WTC11 (cell line): ENCODE measurements around the gene CATSPERZ.

ENCODE experiments used
- ATF1 ChIP-seq: sonication (generic); formaldehyde crosslinking; IDR thresholded peaks from 2 replicates; pipeline ENCODE4 v1.8.1; 2023; ENCODE audit warnings: mild to moderate bottlenecking, moderate library complexity, missing genetic modification reagents
- JUN ChIP-seq: sonication (generic); formaldehyde crosslinking; IDR thresholded peaks from 2 replicates; pipeline ENCODE4 v1.8.0; 2023; ENCODE audit warnings: mild to moderate bottlenecking, missing genetic modification reagents
- ZNF138 ChIP-seq: sonication (generic); formaldehyde crosslinking; conservative IDR thresholded peaks from 2 replicates; pipeline ENCODE4 v1.8.1; 2022; ENCODE audit warnings: mild to moderate bottlenecking, moderate library complexity, missing genetic modification reagents
- TF ChIP-seq, protein P1 (sequence below): sonication (generic); formaldehyde crosslinking; IDR thresholded peaks from 2 replicates; pipeline ENCODE4 v1.8.0; 2022; ENCODE audit warnings: mild to moderate bottlenecking, missing genetic modification reagents
- TF ChIP-seq, protein P2 (sequence below): fragments of 200-600 bp; IDR thresholded peaks from 2 replicates; pipeline ENCODE4 v1.8.0; 2022; ENCODE audit warnings: antibody characterized with exemption
- TF ChIP-seq, protein P3 (sequence below): sonication (generic); formaldehyde crosslinking; IDR thresholded peaks from 2 replicates; pipeline ENCODE4 v1.8.1; 2022; ENCODE audit warnings: low read depth, missing genetic modification reagents, borderline replicate concordance
- TF ChIP-seq, protein P4 (sequence below): sonication (generic); formaldehyde crosslinking; IDR thresholded peaks from 2 replicates; pipeline ENCODE4 v1.8.0; 2023; ENCODE audit warnings: missing genetic modification reagents, mild to moderate bottlenecking, borderline replicate concordance

DNA sequence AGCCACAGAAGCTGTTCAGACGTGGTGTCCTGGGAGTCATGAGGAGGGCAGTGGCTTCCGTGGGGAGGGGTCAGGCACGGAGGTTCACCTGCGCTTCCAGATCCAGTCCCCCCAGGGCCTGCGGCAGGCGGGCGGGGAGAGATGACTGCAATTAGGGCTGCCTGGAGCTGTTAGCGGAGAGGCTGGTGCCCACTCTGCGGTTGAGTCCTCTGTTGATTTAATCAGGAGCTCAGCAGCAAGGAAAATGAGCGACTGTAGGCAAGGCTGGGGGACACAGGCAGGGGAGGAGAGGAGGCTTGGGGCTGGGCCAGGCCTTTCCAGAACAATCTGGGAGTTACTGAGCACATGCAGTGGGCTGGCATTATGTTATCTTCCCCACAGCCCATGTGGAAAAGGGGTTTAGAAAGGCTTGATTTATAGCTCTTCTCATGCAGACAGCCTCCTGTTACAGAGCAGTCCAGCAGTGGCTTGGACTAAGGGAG is 35.7 kb upstream of the CATSPERZ start:
- TF ChIP-seq, protein P1, sequence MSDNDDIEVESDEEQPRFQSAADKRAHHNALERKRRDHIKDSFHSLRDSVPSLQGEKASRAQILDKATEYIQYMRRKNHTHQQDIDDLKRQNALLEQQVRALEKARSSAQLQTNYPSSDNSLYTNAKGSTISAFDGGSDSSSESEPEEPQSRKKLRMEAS (CRISPR knock-in tag): no peak
- TF ChIP-seq, protein P2, sequence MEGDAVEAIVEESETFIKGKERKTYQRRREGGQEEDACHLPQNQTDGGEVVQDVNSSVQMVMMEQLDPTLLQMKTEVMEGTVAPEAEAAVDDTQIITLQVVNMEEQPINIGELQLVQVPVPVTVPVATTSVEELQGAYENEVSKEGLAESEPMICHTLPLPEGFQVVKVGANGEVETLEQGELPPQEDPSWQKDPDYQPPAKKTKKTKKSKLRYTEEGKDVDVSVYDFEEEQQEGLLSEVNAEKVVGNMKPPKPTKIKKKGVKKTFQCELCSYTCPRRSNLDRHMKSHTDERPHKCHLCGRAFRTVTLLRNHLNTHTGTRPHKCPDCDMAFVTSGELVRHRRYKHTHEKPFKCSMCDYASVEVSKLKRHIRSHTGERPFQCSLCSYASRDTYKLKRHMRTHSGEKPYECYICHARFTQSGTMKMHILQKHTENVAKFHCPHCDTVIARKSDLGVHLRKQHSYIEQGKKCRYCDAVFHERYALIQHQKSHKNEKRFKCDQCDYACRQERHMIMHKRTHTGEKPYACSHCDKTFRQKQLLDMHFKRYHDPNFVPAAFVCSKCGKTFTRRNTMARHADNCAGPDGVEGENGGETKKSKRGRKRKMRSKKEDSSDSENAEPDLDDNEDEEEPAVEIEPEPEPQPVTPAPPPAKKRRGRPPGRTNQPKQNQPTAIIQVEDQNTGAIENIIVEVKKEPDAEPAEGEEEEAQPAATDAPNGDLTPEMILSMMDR: no peak
- TF ChIP-seq, protein P3, sequence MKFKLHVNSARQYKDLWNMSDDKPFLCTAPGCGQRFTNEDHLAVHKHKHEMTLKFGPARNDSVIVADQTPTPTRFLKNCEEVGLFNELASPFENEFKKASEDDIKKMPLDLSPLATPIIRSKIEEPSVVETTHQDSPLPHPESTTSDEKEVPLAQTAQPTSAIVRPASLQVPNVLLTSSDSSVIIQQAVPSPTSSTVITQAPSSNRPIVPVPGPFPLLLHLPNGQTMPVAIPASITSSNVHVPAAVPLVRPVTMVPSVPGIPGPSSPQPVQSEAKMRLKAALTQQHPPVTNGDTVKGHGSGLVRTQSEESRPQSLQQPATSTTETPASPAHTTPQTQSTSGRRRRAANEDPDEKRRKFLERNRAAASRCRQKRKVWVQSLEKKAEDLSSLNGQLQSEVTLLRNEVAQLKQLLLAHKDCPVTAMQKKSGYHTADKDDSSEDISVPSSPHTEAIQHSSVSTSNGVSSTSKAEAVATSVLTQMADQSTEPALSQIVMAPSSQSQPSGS (CRISPR knock-in tag): no peak
- no peak for TF ChIP-seq JUN (CRISPR knock-in tag)
- no peak for TF ChIP-seq ATF1 (CRISPR knock-in tag)
- TF ChIP-seq ZNF138 (CRISPR knock-in tag): no peak
- TF ChIP-seq, protein P4, sequence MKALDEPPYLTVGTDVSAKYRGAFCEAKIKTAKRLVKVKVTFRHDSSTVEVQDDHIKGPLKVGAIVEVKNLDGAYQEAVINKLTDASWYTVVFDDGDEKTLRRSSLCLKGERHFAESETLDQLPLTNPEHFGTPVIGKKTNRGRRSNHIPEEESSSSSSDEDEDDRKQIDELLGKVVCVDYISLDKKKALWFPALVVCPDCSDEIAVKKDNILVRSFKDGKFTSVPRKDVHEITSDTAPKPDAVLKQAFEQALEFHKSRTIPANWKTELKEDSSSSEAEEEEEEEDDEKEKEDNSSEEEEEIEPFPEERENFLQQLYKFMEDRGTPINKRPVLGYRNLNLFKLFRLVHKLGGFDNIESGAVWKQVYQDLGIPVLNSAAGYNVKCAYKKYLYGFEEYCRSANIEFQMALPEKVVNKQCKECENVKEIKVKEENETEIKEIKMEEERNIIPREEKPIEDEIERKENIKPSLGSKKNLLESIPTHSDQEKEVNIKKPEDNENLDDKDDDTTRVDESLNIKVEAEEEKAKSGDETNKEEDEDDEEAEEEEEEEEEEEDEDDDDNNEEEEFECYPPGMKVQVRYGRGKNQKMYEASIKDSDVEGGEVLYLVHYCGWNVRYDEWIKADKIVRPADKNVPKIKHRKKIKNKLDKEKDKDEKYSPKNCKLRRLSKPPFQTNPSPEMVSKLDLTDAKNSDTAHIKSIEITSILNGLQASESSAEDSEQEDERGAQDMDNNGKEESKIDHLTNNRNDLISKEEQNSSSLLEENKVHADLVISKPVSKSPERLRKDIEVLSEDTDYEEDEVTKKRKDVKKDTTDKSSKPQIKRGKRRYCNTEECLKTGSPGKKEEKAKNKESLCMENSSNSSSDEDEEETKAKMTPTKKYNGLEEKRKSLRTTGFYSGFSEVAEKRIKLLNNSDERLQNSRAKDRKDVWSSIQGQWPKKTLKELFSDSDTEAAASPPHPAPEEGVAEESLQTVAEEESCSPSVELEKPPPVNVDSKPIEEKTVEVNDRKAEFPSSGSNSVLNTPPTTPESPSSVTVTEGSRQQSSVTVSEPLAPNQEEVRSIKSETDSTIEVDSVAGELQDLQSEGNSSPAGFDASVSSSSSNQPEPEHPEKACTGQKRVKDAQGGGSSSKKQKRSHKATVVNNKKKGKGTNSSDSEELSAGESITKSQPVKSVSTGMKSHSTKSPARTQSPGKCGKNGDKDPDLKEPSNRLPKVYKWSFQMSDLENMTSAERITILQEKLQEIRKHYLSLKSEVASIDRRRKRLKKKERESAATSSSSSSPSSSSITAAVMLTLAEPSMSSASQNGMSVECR (CRISPR knock-in tag): no peak
